GM12864 (cell line): Measurements from ENCODE around the gene BICRAL.

Source experiments
- DNase-seq: peaks from one replicate; pipeline ENCODE4 v3.0.0-alpha.2; 2011; ENCODE audit warnings: low read depth
- H3K4me3 ChIP-seq: 2 replicates; pipeline ENCODE4 v1.5.1; 2011; ENCODE audit warnings: mild to moderate bottlenecking, low read depth, low read length, control low read depth
- TF ChIP-seq, protein P1 (sequence below): IDR thresholded peaks from 2 replicates; pipeline ENCODE4 v1.5.1; 2011; ENCODE audit warnings: low read depth, mild to moderate bottlenecking, moderate library complexity, low read length, control low read depth, inconsistent platforms; ENCODE audit errors: missing control alignments

BICRAL gene

DNA sequence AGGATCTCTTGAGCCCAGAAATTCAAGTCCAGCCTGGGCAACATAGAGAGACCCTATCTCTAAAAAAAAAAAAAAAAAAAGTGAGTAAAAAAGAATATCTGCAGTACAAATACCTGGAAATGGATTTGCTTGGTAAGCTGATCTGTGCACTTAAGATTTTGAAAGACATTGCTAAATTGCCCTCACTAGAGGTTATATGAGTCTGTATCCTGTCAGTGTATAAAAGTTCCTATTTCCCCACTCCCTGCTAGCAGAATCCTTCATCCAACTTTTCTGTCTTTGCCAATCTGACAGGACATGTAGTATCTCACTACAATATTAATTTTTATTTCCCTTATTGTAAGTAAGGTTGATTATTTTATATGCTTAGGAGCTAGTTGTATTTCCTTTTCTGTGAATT lies 36.1 kb downstream of the BICRAL start:
- no peak for DNase-seq
- TF ChIP-seq, protein P1, sequence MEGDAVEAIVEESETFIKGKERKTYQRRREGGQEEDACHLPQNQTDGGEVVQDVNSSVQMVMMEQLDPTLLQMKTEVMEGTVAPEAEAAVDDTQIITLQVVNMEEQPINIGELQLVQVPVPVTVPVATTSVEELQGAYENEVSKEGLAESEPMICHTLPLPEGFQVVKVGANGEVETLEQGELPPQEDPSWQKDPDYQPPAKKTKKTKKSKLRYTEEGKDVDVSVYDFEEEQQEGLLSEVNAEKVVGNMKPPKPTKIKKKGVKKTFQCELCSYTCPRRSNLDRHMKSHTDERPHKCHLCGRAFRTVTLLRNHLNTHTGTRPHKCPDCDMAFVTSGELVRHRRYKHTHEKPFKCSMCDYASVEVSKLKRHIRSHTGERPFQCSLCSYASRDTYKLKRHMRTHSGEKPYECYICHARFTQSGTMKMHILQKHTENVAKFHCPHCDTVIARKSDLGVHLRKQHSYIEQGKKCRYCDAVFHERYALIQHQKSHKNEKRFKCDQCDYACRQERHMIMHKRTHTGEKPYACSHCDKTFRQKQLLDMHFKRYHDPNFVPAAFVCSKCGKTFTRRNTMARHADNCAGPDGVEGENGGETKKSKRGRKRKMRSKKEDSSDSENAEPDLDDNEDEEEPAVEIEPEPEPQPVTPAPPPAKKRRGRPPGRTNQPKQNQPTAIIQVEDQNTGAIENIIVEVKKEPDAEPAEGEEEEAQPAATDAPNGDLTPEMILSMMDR = no peak

DNA sequence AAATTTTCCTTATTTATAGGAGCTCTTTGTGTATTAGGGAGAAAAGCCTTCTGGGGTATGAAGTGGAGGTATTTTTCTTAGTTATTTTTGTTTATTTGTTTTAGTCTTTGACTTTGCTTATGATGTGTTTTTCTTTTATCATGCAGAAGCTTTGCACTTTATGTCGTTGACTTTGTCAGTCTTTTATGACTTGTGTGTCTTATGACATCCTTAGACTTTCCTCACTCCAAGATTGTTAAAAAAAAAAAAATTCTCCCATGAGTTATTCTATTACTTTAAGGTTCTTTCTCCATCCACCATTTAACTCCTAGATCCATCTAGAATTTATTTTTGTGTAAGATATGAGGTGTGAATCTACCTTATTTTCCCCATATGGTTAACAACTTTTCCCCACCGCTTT lies 36.6 kb downstream of the BICRAL start:
- no peak overlapping the region for H3K4me3 ChIP-seq
- no peak for DNase-seq
- TF ChIP-seq, protein P1 = no peak

More for the DNA sequence above, 36.1 kb downstream of the BICRAL start:
- no peak overlapping the region for H3K4me3 ChIP-seq

DNA sequence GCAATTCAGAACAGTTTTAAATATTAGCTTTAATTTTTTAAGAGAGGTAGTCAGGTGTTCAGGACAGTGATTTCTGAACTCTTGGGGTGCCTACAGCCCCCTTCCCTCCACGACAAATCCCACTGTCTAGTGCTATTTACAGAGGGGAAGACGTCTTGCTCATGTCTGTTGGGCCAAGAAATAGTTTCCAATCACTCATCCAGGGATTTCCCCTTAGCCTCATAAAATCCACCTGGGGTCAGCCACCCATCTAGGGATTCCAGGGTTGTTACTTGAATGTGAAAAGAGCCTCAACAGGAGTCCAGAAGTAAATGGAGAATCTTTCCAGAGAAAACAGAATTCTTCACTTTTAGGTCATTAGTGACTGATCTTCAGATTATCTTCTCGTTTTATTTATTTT lies 37.0 kb downstream of the BICRAL start:
- TF ChIP-seq, protein P1 = no peak
- no peak for DNase-seq
- no peak overlapping the region for H3K4me3 ChIP-seq

DNA sequence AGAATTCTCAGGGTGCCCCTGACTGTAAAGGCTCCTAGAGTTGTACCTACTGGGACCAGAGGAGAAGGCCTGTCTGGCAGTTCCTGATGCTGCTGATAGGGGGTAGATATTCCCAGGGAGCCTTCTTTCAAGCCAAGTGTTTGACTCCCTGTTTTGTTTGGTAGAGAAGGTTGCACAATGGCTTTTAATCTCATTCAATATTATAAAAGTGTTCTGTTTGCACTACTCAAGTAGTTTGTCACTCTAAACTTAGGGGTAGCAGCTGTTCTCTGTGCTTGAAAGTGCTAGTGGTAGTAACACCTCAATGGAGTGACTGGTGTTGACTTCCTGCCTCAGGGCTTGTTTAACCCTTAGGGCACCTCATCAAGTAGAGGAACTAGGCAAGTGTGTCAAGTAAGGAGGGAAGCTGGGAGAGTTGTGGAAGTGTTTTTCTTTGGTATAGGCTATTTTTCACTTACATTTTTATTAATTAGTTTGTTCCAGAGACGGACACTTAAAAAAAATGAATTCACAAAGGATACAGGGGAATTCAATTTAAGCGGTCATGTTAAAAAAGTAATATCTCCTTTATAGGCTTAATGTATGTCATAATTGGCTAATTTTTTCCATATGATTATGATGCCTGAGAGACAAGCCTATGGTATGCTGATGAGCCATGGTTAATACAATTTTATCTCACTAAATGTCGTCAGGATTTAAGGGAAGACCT lies 38.1 kb downstream of the BICRAL start:
- DNase-seq = no peak
- H3K4me3 ChIP-seq = no peak overlapping the region
- TF ChIP-seq, protein P1 = peak; percentile 26

DNA sequence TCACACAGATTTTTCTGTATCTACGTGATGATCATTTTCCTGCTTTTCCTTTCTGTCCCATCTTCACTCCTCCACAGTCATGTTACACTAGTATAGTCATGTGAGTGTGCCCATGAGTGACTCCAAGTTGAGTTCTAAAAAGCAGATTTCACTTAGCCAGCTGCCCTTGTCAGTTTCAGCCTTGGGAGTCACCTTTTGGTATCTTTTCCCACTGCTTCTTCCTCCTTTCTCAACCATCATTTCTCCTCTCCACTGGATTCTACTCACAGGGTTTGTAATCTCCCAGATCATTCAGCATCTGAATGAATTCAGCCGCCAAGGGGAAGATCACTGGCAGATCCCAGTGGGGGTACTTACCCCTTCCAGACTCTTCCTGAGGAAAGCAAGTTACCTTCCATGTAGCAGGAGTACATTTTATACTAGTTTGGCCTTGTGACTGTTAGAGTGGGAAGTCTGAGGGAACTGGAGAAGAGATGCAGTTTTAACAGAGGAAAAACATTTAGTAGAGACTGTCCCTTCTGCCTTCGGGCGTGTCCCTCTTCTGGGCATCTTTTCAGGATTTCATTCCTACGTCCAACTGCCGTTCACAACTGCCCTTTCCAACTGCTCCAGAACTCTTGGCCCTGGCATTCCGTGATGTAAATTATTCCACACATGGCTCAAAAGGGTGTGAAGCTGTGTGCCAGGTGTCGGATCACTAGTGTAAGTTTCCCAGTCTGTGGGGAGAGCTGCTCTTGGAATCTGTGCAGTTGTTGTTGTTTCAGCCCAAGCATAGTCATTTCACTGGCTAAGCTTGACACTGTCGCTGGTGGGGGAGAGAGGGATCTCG lies 38.9 kb downstream of the BICRAL start:
- no peak for DNase-seq
- H3K4me3 ChIP-seq = no peak overlapping the region
- TF ChIP-seq, protein P1 = no peak

DNA sequence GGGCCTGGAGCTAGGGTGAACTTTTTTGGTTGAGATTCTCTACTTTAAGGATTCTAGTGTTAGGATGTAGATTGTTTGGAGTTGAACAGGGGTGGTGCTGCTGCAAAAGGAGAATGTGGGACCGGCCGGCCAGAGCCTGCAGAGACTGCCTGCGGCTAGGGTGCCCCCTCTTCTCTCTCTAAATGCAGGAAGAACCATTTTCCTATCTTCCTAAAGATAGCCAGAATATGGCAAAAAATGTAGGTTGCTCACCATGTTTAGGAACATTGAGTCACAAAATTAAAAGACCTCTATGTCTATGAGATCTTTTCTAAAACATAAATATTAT lies 39.5 kb downstream of the BICRAL start:
- no peak for DNase-seq
- H3K4me3 ChIP-seq = no peak overlapping the region
- TF ChIP-seq, protein P1 = no peak
